Activated CD4-positive, alpha-beta memory T cell treated with anti-CD3 and anti-CD28 coated beads, Interleukin-2, amount 10 ng/mL, durations not matched to agents 7 days and 5 days (primary cell): Measurements from ENCODE around the gene PRIMA1. TPM values are rescaled to one million over a fixed set of nuclear protein-coding genes. Genes with fewer than 3 reads are reported as not detected.
"Not testable (repeated sequence)": the region's sequence is repeated elsewhere in the genome, so short reads cannot be mapped to it uniquely, and the experiment has no call there.

Experiments
- CTCF ChIA-PET: fragments of 350-600 bp; sonication (Branson Sonifier 250); formaldehyde crosslinking; loops from one replicate; lab custom pipeline; 2021; ENCODE audit warnings: antibody characterized with exemption, inconsistent platforms; lab: Charles Lee
- POLR2A ChIA-PET: fragments of 350-600 bp; sonication (Branson Sonifier 250); formaldehyde crosslinking; loops from one replicate; lab custom pipeline; 2021; ENCODE audit warnings: antibody characterized with exemption; lab: Charles Lee
- DNase-seq: peaks from one replicate; pipeline ENCODE4 v3.0.0-alpha.2; 2020
- H3K27ac Mint-ChIP-seq: one replicate; pipeline ENCODE4 v1.8.0; 2021; ENCODE audit warnings: mild to moderate bottlenecking, mixed read lengths
- H3K27me3 Mint-ChIP-seq: one replicate; pipeline ENCODE4 v1.8.0; 2021; ENCODE audit warnings: mixed read lengths
- H3K36me3 Mint-ChIP-seq: one replicate; pipeline ENCODE4 v1.8.0; 2021; ENCODE audit warnings: low read depth, mixed read lengths
- H3K4me1 Mint-ChIP-seq: one replicate; pipeline ENCODE4 v1.8.0; 2021; ENCODE audit warnings: mixed read lengths
- H3K4me3 Mint-ChIP-seq: one replicate; pipeline ENCODE4 v1.8.0; 2021; ENCODE audit warnings: mild to moderate bottlenecking, mixed read lengths
- H3K9me3 Mint-ChIP-seq: one replicate; pipeline ENCODE4 v1.8.0; 2021; ENCODE audit warnings: mixed read lengths
- total RNA-seq, 2 experiments: library from RNA; stranded (reverse); gene quantifications; one replicate each; pipeline ENCODE4 v1.2.3, GENCODE V29; 2021

Gene PRIMA1
- total RNA-seq, 2 experiments from 2014 or later, result not detected

DNA sequence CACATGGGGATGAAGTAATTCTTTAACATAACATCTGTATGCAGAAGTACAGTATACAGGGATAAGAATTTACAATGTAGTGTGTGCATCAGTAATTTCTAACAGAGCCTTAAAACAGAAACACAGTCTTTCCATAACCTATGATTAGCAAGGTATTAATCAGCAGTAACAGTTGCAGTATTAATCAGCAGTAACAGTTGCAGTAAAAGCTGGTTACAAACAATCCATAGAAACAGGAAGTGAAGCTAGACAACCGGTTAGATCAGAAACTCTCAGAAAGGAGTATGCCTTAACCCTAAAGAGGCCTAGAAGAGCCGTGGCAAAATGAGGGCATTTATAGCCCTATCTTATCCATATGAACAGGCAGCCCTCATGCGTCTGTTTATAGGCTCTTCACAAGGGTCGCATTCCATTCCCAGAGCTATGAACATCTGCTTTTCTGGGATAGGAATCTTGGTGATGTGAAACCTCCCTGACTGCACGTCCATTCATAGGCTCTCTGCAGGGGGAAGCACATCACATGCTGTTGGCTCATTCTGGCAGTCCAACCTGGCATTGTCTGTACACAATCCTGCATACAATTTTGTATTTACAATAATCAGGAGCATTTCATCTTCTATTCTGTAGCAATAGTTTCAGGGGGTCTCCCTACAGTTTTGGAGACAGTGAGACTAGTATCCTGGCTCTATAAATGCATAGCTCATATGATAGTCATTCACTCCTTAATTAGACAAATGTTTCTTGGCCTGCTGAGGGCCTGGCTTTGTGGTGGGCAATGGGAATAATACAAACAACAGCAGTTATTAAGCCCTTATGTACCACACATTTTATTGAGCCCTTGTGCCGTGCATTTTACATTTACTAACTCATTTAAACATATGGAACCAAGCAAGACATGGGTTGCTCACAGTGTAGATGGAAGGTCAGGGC lies 21.5 kb upstream of the PRIMA1 start:
- H3K4me1 Mint-ChIP-seq, result peaks cover 38% of the 10 kb centered on the region
- peak overlapping the region; percentile 2 for H3K27ac Mint-ChIP-seq
- H3K36me3 Mint-ChIP-seq, POLR2A ChIA-PET, H3K4me3 Mint-ChIP-seq, DNase-seq: not testable (repeated sequence)
- peaks cover 11% of the 10 kb centered on the region for H3K27me3 Mint-ChIP-seq
- peaks cover 16% of the 10 kb centered on the region for H3K9me3 Mint-ChIP-seq
- CTCF ChIA-PET, result interaction anchor here (0.6 kb wide), 1 partner anchor 599 kb away, joined by 3 read pairs; no protein-coding TSS in a partner anchor

DNA sequence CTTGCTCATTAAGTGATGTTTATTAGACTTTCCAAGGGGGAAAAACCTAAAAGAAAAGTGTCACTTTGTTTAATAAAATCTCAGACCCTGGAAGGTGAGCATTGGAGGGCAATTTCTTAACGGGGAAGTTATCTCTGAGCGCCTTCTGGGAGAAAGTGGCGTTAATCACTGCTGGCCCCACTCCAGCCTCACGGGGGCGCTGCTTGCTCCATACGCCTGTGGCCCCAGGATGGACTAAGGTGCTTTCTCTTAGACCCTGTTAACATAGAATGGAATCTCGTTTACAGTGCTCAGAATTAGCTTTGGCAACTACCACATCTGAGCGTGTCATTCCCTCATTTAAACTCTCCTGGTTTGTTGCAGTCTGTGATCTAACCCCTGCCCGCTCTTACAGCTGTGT lies 16.4 kb upstream of the PRIMA1 start:
- Mint-ChIP-seq H3K4me3 (no peak overlapping the region), H3K9me3 (peaks cover 2% of the 10 kb centered on the region), H3K4me1 (peaks cover 16% of the 10 kb centered on the region), H3K36me3 (no peaks in the 10 kb centered on the region), H3K27me3 (no peaks in the 10 kb centered on the region), H3K27ac (no peak overlapping the region)
- no peak for DNase-seq
- ChIA-PET CTCF (no interaction called here), POLR2A (no interaction called here)

DNA sequence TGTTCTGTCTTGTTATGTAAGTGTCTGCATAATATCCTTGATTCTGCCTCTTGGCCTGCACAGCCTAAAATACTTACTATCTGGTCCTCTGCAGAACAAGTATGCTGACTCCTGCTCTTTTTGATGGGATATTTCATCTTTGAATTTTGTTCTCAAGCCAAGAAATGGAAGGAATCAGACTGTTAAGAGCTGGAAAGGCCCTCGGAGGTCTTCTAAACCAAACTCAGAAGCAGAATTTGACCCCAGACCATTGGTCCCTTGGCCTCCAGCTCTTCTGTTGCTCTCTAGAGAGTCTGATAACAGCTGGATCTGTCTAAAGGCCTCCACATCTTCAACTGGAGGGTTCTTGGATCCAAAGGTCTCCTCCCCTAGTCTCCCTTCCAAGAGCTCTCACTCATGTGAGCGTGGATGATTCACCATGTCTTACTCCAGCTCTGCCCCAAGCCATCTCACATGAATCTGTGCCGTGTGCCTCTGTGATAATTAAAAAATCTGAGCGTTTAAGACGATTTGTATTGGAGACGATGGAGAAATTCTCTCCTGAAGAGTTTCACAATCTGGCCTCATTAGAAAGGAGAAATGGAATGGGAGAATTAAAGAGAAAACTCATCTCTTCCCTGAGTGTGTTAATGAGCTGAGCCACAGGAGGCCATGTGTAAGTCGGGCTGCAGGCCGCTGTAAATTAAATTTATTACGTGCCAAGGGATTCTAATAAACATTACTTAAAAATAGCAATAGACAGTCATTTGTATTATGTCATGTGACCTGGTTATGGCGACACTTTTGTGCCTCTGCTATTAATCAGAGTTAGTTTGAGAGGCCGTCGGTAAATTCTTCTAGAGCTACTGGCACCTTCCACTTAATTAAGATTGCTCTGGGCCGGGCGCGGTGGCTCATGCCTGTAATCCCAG lies 15.4 kb upstream of the PRIMA1 start:
- DNase-seq, result no peak
- Mint-ChIP-seq H3K9me3 (peaks cover 2% of the 10 kb centered on the region), H3K36me3 (no peaks in the 10 kb centered on the region)

DNA sequence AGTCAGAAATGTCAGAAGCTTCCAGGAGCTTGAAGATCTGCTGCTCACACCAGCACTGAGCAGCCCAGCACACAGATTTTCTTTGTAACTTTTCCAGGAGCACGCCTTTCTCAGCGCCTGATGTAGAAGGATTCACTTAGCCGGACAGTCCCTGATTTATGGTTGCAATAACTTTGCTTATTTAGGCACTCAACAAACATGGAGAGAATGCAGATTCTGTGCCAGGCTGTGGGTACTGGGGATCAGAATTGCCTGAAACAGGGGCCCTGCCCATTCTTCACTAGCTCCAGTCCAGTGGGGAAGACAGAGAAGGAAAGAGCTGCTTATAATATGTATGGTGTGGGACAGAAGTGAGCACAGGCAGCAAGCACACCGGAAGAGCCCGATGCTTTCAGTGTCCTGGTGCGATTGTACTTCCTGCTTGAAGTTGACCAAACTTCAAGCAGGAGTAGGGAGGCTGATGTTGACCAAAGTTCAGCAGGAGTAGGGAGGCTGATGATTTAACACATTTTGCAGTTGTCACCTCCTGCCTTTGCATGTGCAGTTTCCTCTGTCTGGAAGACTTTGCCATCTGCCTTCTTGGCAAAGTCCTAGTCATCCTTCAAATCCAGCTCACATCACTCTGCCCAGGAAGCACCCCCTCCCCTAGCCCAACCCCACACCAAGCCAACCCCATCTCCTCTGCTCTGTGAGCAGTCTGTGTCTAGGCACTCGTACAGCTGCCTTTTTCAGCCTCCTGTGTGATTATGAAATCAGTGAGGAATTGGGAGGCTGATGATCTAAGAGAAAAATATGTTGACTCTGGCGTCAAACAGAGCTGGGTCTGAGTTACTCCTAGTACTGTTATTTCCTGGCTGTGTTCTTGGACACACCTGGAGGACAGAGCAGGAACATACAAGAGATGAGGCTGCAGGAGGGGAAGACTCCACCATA lies 12.0 kb upstream of the PRIMA1 start:
- ChIA-PET POLR2A (no interaction called here), CTCF (no interaction called here)
- H3K36me3 Mint-ChIP-seq, result no peaks in the 10 kb centered on the region
- no peak overlapping the region for H3K4me3 Mint-ChIP-seq
- H3K4me1 Mint-ChIP-seq, result no peaks in the 10 kb centered on the region
- DNase-seq, result no peak
- peaks cover 12% of the 10 kb centered on the region for H3K27me3 Mint-ChIP-seq
- H3K9me3 Mint-ChIP-seq, result no peaks in the 10 kb centered on the region
- H3K27ac Mint-ChIP-seq, result no peak overlapping the region

More for the DNA sequence above, 15.4 kb upstream of the PRIMA1 start:
- ChIA-PET CTCF (interaction anchor here (0.7 kb wide), 1 partner anchor 102 kb away, joined by 4 read pairs; no protein-coding TSS in a partner anchor), POLR2A (interaction anchor here (1.1 kb wide), 1 partner anchor 12 kb away, joined by 3 read pairs; no protein-coding TSS in a partner anchor)
- no peak overlapping the region for H3K27ac Mint-ChIP-seq
- H3K4me3 Mint-ChIP-seq, result no peak overlapping the region
- H3K4me1 Mint-ChIP-seq, result peaks cover 7% of the 10 kb centered on the region
- peaks cover 4% of the 10 kb centered on the region for H3K27me3 Mint-ChIP-seq

DNA sequence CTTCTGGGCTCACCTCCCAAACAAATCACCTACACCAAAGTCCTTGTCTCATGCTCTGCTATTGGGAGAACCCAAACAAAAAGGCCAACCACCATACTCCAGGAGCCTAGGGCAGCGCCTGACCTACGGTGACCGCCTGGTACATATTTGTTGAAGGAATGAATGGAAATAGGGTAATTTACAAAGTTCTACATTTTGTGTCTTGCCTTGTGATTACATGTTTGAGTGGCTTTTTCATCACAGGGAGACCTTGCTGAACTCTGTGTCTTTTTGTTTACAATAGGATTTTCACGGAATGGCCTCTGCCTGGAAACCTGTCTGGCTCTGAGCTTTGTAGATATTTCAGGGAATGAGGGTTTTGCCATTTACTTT lies 11.3 kb upstream of the PRIMA1 start:
- no peak overlapping the region for H3K4me3 Mint-ChIP-seq
- DNase-seq, result no peak
- peaks cover 12% of the 10 kb centered on the region for H3K27me3 Mint-ChIP-seq
- no peak overlapping the region for H3K27ac Mint-ChIP-seq
- ChIA-PET CTCF (no interaction called here), POLR2A (no interaction called here)
- H3K36me3 Mint-ChIP-seq, result no peaks in the 10 kb centered on the region
- H3K4me1 Mint-ChIP-seq, result no peaks in the 10 kb centered on the region
- no peaks in the 10 kb centered on the region for H3K9me3 Mint-ChIP-seq

DNA sequence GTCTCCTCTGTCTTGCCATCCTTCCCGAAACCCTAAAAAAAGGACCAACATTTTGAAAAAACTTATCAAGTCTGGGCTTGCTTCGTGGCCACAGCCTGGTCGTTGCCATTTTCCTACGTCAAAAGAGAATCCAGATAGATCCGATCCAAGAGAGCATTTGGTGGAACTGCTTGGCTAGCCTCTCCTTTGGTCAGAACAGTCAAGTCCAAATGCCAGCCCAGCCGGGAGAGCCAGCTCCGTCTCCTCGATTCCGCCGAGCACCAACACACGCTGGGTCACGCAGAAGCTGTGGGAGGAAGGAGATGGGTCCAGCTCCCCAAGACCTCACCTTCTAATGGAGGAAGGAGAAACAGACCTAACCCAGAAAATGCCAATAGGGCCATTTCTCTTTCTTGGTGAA lies 9.3 kb upstream of the PRIMA1 start:
- DNase-seq, result no peak
- Mint-ChIP-seq H3K4me1 (no peaks in the 10 kb centered on the region), H3K27ac (no peak overlapping the region), H3K27me3 (peaks cover 19% of the 10 kb centered on the region), H3K4me3 (no peak overlapping the region), H3K36me3 (no peaks in the 10 kb centered on the region), H3K9me3 (no peaks in the 10 kb centered on the region)
- POLR2A ChIA-PET, result no interaction called here
- CTCF ChIA-PET, result no interaction called here

DNA sequence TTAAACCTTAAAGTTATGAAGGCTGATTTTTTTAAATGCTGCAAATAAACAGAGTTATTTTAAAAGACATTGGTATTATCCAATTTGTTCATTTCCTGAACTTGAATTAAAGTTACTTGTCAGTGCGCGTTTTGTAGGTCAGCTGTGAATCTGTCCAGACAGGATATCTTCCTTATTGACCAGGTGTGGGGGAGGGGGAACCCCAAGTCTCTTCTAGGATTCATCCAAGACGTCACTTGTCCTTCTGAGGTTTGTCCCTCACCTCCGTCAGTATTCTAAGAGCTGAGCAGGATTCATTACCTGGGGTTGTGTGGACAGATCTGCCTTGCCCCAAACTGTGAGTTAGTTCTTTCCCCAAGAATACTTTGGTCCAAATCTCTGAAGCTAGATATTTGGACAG lies 8.8 kb upstream of the PRIMA1 start:
- Mint-ChIP-seq H3K9me3 (no peaks in the 10 kb centered on the region), H3K27ac (no peak overlapping the region), H3K36me3 (no peaks in the 10 kb centered on the region), H3K4me1 (no peaks in the 10 kb centered on the region), H3K4me3 (no peak overlapping the region), H3K27me3 (peaks cover 19% of the 10 kb centered on the region)
- DNase-seq, result no peak
- ChIA-PET POLR2A (no interaction called here), CTCF (no interaction called here)

DNA sequence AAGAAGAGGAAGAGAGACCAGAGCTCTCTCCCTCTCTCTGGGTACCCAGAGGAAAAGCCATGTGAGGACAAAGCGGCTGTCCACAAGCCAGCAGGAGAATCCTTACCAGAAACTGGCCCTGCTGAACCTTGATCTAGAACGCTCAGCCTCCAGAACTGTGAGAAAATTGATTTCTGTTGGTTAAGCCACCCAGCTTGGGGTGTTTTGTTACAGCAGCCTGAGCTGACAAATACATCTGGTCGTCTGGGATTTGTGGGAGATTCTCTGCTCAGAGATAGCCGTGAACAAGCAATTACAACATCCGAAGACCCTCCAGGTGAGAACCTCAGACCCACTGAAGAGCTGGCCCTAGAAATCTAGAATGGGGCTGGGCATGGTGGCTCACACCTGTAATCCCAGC lies 6.5 kb upstream of the PRIMA1 start:
- peaks cover 41% of the 10 kb centered on the region for H3K27me3 Mint-ChIP-seq
- no peak overlapping the region for H3K27ac Mint-ChIP-seq

DNA sequence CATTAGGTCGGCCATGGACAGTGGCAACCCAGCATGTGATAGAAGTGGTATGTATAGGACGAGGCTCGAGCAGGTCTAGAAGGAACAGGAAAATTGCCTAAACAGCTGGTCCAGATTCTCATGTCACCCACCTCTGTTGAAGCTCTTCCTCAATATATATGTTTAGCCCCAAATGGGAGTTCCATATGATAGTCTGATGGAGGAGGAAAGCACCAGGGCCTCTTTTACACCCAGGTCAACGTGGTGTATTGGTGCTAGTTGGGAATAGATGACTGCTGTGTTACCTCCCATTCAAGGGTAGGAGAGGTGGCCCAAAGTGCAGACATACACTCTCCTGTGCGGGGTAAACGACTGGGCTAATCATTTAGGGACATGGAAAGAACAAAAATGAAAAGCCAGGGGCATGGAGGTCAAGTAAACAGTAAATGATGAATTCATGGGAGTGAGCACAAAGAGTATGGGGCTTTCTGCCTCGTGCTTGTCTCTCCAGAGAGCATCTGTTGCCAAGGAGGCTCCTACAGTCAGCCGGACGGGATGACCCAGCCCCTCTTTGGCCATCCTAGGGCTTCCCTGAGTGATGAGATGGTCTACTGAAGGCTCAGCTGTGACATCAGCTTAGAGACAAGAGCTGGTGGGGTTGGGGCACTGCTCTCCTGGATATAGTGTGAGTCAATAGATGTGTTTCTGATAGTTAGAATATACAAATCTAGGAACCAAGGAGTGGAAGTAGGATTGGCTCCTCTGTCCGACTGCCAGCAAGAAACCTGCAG lies 5.5 kb upstream of the PRIMA1 start:
- Mint-ChIP-seq H3K9me3 (no peaks in the 10 kb centered on the region), H3K36me3 (no peaks in the 10 kb centered on the region), H3K27ac (no peak overlapping the region), H3K27me3 (peaks cover 46% of the 10 kb centered on the region), H3K4me1 (peaks cover 5% of the 10 kb centered on the region), H3K4me3 (no peak overlapping the region)
- DNase-seq, result no peak
- POLR2A ChIA-PET, result no interaction called here
- CTCF ChIA-PET, result no interaction called here

More for the DNA sequence above, 6.5 kb upstream of the PRIMA1 start:
- no peak for DNase-seq
- Mint-ChIP-seq H3K4me1 (no peaks in the 10 kb centered on the region), H3K36me3 (no peaks in the 10 kb centered on the region), H3K9me3 (no peaks in the 10 kb centered on the region), H3K4me3 (no peak overlapping the region)
- ChIA-PET POLR2A (no interaction called here), CTCF (interaction anchor here (0.7 kb wide), 1 partner anchor 98 kb away, joined by 3 read pairs; no protein-coding TSS in a partner anchor)

DNA sequence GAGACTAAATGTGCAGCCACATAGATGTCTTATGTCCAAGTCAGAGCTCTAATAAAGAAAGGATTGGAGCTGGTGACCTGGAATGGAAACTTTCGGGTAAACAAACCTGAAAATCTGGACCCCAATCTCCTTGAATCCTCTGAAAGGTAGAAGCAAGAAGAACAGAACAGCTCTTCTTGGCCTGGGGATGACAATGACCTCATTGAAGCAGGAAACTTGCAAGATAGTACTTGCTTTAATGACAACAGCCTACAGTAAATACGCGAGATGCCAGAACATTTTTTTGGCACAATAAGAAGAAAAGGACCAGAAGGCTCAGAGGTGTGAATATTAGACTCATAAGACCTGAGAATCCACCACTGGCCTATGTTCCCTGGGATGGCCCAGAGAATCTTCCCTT lies 4.1 kb upstream of the PRIMA1 start:
- Mint-ChIP-seq H3K4me3 (no peak overlapping the region), H3K4me1 (peaks cover 7% of the 10 kb centered on the region), H3K27me3 (peaks cover 52% of the 10 kb centered on the region), H3K27ac (no peak overlapping the region), H3K9me3 (no peaks in the 10 kb centered on the region), H3K36me3 (no peaks in the 10 kb centered on the region)
- ChIA-PET CTCF (no interaction called here), POLR2A (no interaction called here)
- no peak for DNase-seq

DNA sequence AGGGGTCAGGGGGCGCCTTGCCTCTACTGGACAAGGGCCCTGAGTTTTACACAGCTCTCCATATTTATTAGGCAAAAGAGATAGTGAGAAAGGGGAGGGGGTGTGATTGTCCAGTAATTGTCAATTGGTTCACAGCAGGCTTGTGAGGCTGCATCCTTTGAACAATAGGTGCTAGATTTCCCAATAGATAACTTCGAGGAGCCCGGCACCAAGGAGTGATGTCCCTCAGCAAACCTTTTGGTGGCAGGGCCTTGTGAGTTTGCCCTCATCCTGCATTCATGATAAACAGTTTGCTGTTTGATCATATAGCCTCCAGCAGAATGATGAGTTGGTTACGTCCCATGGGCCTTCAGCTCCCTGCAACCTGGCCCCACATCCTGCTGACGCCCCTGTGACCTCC lies 2.7 kb upstream of the PRIMA1 start:
- ChIA-PET POLR2A (interaction anchor here (1.3 kb wide), 1 partner anchor 12 kb away, joined by 3 read pairs; no protein-coding TSS in a partner anchor), CTCF (no interaction called here)
- no peak for DNase-seq
- H3K4me1 Mint-ChIP-seq, result peaks cover 7% of the 10 kb centered on the region
- no peaks in the 10 kb centered on the region for H3K36me3 Mint-ChIP-seq
- no peaks in the 10 kb centered on the region for H3K9me3 Mint-ChIP-seq
- H3K4me3 Mint-ChIP-seq, result no peak overlapping the region
- H3K27me3 Mint-ChIP-seq, result peaks cover 60% of the 10 kb centered on the region
- H3K27ac Mint-ChIP-seq, result no peak overlapping the region
